ENCODE results near the gene NIPSNAP3A.

DNA sequence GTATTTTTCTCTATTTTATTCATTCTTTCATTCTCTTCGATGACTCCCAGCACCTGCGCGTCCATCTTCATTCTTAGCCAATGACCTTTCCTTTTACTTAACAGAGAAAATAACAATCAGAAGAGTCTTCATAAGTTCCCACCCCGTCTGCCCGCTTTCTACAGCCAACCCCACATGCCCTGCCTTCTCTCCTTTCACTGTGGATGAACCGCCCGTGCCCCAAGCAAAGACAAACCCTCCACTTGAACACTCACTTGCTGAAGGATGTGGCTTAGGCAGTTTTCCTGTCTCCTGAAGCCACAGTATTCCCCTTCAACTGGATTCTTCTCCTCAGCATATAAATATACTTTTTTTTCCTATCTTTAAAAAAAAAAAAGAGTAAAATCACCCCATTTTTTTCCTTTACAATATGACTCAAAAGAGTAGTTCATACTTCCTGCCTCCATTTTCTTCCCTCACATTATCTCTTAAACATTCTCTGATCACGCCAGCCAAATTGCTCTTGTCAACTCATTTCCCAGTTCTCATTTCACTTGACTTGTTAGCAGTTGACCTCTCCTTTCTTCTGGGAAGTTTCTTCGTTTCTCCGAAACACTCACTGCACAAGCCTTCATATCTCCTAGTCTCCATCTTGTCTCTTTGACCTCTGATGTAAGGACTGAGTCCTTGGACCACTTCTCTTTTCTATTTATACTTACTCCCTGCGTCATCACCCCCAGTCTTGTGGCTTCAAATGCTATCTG, 27.5 kb downstream of the NIPSNAP3A start:
- TF ChIP-seq, protein P1, sequence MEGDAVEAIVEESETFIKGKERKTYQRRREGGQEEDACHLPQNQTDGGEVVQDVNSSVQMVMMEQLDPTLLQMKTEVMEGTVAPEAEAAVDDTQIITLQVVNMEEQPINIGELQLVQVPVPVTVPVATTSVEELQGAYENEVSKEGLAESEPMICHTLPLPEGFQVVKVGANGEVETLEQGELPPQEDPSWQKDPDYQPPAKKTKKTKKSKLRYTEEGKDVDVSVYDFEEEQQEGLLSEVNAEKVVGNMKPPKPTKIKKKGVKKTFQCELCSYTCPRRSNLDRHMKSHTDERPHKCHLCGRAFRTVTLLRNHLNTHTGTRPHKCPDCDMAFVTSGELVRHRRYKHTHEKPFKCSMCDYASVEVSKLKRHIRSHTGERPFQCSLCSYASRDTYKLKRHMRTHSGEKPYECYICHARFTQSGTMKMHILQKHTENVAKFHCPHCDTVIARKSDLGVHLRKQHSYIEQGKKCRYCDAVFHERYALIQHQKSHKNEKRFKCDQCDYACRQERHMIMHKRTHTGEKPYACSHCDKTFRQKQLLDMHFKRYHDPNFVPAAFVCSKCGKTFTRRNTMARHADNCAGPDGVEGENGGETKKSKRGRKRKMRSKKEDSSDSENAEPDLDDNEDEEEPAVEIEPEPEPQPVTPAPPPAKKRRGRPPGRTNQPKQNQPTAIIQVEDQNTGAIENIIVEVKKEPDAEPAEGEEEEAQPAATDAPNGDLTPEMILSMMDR (optimal IDR thresholded peaks at IDR 0.05 in 1 of 3, IDR thresholded peaks at IDR 0.05 in 1 of 3, conservative IDR thresholded peaks at IDR 0.05 in 1 of 3; ENCODE audit: extremely low read depth in 1 of 3, insufficient read depth in 2 of 3, low read length in 3 of 3) = no peak
- TF ChIP-seq EZH2 (IDR thresholded peaks at IDR 0.05; ENCODE audit: low read length) = no peak
